PC-3 (cell line): ENCODE measurements around the gene CLEC14A. TPM values are rescaled to one million over a fixed set of nuclear protein-coding genes. Genes with fewer than 3 reads are reported as not detected.

Experiments
- ATAC-seq: fragments of 200-7000 bp; cut with Tn5 transposase; 2 replicates; pipeline ENCODE4 v1.9.1; 2020; ENCODE audit warnings: mild to moderate bottlenecking, moderate library complexity
- BruUV-seq: library from RNA; stranded (reverse); fragments of 400-500 nt; replicated peaks from 2 replicates; lab custom pipeline; 2021; lab: Mats Ljungman, UMichigan
- CTCF ChIA-PET: fragments of 300-600 bp; sonication (Branson Sonifier 250); formaldehyde crosslinking; loops from one replicate; lab custom pipeline; 2022; ENCODE audit warnings: antibody characterized with exemption; lab: Charles Lee
- POLR2A ChIA-PET: fragments of 300-600 bp; sonication (Branson Sonifier 250); formaldehyde crosslinking; loops from one replicate; lab custom pipeline; 2022; ENCODE audit warnings: antibody characterized with exemption; ENCODE audit not compliant: unreplicated experiment; lab: Charles Lee
- DNase-seq: peaks from one replicate; pipeline ENCODE4 v3.0.0-alpha.2; 2015
- H2AFZ ChIP-seq: fragments of 300-600 bp; sonication (generic); 2 replicates; pipeline ENCODE4 v1.6.0; 2016; ENCODE audit warnings: antibody characterized with exemption, low read length
- H3F3A ChIP-seq: fragments of 300-600 bp; sonication (generic); one replicate; pipeline ENCODE4 v1.6.0; 2017; ENCODE audit warnings: antibody characterized with exemption, low read length, control low read depth, mild to moderate bottlenecking; ENCODE audit not compliant: unreplicated experiment
- H3K27ac ChIP-seq: fragments of 300-600 bp; sonication (generic); 2 replicates; pipeline ENCODE4 v1.5.1; 2016; ENCODE audit warnings: mild to moderate bottlenecking, low read length
- H3K27me3 ChIP-seq: fragments of 300-600 bp; sonication (generic); 2 replicates; pipeline ENCODE4 v1.6.1; 2016; ENCODE audit warnings: low read length, mixed read lengths
- H3K36me3 ChIP-seq: fragments of 300-600 bp; sonication (generic); 2 replicates; pipeline ENCODE4 v1.6.1; 2016; ENCODE audit warnings: low read depth, mixed run types, low read length, mixed read lengths
- H3K4me1 ChIP-seq: fragments of 300-600 bp; sonication (generic); 2 replicates; pipeline ENCODE4 v1.5.1; 2016; ENCODE audit warnings: low read length; ENCODE audit not compliant: insufficient read depth
- H3K4me2 ChIP-seq: fragments of 300-600 bp; sonication (generic); 2 replicates; pipeline ENCODE4 v1.6.0; 2016; ENCODE audit warnings: low read length
- H3K4me3 ChIP-seq: fragments of 300-600 bp; sonication (generic); 2 replicates; pipeline ENCODE4 v1.5.1; 2016; ENCODE audit warnings: mild to moderate bottlenecking, low read length, mixed read lengths
- H3K79me2 ChIP-seq: fragments of 300-600 bp; sonication (generic); 2 replicates; pipeline ENCODE4 v1.6.1; 2017; ENCODE audit warnings: low read length, mixed read lengths
- H3K9ac ChIP-seq: fragments of 300-600 bp; sonication (generic); 2 replicates; pipeline ENCODE4 v1.6.0; 2016; ENCODE audit warnings: mild to moderate bottlenecking, low read length
- H3K9me2 ChIP-seq: fragments of 300-600 bp; sonication (generic); replicated peaks from 2 replicates; pipeline ENCODE4 v1.6.1; 2016; ENCODE audit warnings: mixed run types, low read length, mixed read lengths
- H3K9me3 ChIP-seq: fragments of 300-600 bp; sonication (generic); 2 replicates; pipeline ENCODE4 v1.6.1; 2016; ENCODE audit warnings: low read length, mixed read lengths
- H4K20me1 ChIP-seq: fragments of 300-600 bp; sonication (generic); 2 replicates; pipeline ENCODE4 v1.6.1; 2016; ENCODE audit warnings: low read length, mixed read lengths
- CTCF ChIP-seq: fragments of 300-600 bp; sonication (generic); conservative IDR thresholded peaks from 2 replicates; pipeline ENCODE4 v1.5.1; 2017; ENCODE audit warnings: antibody characterized with exemption, low read depth, mild to moderate bottlenecking, low read length
- EZH2 ChIP-seq: fragments of 300-600 bp; sonication (generic); IDR thresholded peaks from one replicate; pipeline ENCODE4 v1.6.1; 2017; ENCODE audit warnings: antibody characterized with exemption, mild to moderate bottlenecking, low read length; ENCODE audit not compliant: unreplicated experiment
- EZH2phosphoT487 ChIP-seq: fragments of 300-600 bp; sonication (generic); IDR thresholded peaks from 2 replicates; pipeline ENCODE4 v1.6.1; 2018; ENCODE audit warnings: mild to moderate bottlenecking, antibody characterized with exemption, low read length, borderline replicate concordance
- intact Hi-C: fragments of 100-400 bp; cut with micrococcal nuclease; formaldehyde crosslinking; loops from 2 replicates; pipeline ENCODE4 v1.9.0; 2023
- total RNA-seq: library from RNA; depleted of rRNA; stranded (reverse); fragments of >200 nt; gene quantifications from 2 replicates; pipeline ENCODE4 v1.2.3, GENCODE V29; 2014

CLEC14A gene
- total RNA-seq, 1 experiment from 2014 or later: not detected

GRCh38 chr14:38238878-38239277, 17.0 kb downstream of the CLEC14A start:
- no TSS peak for BruUV-seq
- Histone ChIP-seq H3K36me3 (no peaks in the 10 kb centered on the region), H3K27me3 (peaks cover 4% of the 10 kb centered on the region; the same call in 1 of the 2 replicates), H3K9ac (no peak overlapping the region), H3K27ac (no peak overlapping the region), H3K79me2 (no peaks in the 10 kb centered on the region), H3K9me3 (no peaks in the 10 kb centered on the region), H3K4me3 (no peak overlapping the region), H3K4me1 (peaks cover 3% of the 10 kb centered on the region; the same call in 1 of the 2 replicates), H3F3A (no peaks in the 10 kb centered on the region), H3K4me2 (no peak overlapping the region), H4K20me1 (no peaks in the 10 kb centered on the region), H2AFZ (no peak overlapping the region), H3K9me2 (no peaks in the 10 kb centered on the region)
- POLR2A ChIA-PET: no interaction called here
- no peak for ATAC-seq
- intact Hi-C loops: no loop called here
- CTCF ChIA-PET: no interaction called here
- TF ChIP-seq EZH2 (no peak), EZH2phosphoT487 (no peak), CTCF (no peak)
- no peak for DNase-seq

- Histone ChIP-seq H3K4me1 (no peaks in the 10 kb centered on the region), H3K79me2 (no peaks in the 10 kb centered on the region), H3F3A (no peaks in the 10 kb centered on the region), H3K27ac (no peak overlapping the region), H4K20me1 (no peaks in the 10 kb centered on the region), H3K4me3 (no peak overlapping the region), H3K9ac (no peak overlapping the region), H3K4me2 (no peak overlapping the region), H3K27me3 (peaks cover 4% of the 10 kb centered on the region; the same call in 1 of the 2 replicates), H3K9me2 (no peaks in the 10 kb centered on the region), H3K9me3 (no peaks in the 10 kb centered on the region), H3K36me3 (no peaks in the 10 kb centered on the region), H2AFZ (no peak overlapping the region)
- peak; percentile 14 for DNase-seq
- no peak for TF ChIP-seq CTCF
- no peak for TF ChIP-seq EZH2phosphoT487
- TF ChIP-seq EZH2: no peak
- ATAC-seq: no peak
- POLR2A ChIA-PET: no interaction called here
- CTCF ChIA-PET: no interaction called here
- no TSS peak for BruUV-seq
- intact Hi-C loops: no loop called here
These were observed 17.6 kb downstream of the CLEC14A start for GRCh38 chr14:38238332-38238731.

GRCh38 chr14:38233218-38233617, 22.7 kb downstream of the CLEC14A start:
- H3K4me2 ChIP-seq: no peak overlapping the region
- no peaks in the 10 kb centered on the region for H3K79me2 ChIP-seq
- ChIA-PET CTCF (no interaction called here), POLR2A (no interaction called here)
- H2AFZ ChIP-seq: no peak overlapping the region
- intact Hi-C loops: no loop called here
- no peak overlapping the region for H3K4me3 ChIP-seq
- H3K9ac ChIP-seq: no peak overlapping the region
- H3K27ac ChIP-seq: no peak overlapping the region
- no TSS peak for BruUV-seq
- no peaks in the 10 kb centered on the region for H3K4me1 ChIP-seq
- H3K36me3 ChIP-seq: no peaks in the 10 kb centered on the region
- no peaks in the 10 kb centered on the region for H3K9me2 ChIP-seq
- H3F3A ChIP-seq: no peaks in the 10 kb centered on the region
- DNase-seq (no peak), ATAC-seq (no peak)
- H3K27me3 ChIP-seq: peaks cover 10% of the 10 kb centered on the region; the same call in 1 of the 2 replicates
- TF ChIP-seq EZH2phosphoT487 (no peak), CTCF (no peak), EZH2 (no peak)
- H3K9me3 ChIP-seq: no peaks in the 10 kb centered on the region
- no peaks in the 10 kb centered on the region for H4K20me1 ChIP-seq
